HFF-Myc (cell line): Measurements from ENCODE around the gene NHLH1.

Source experiments
- DNase-seq: peaks from one replicate; pipeline ENCODE4 v3.0.0-alpha.2; 2011; ENCODE audit warnings: low read depth; ENCODE audit errors: extremely low read depth
- H3K4me3 ChIP-seq: replicated peaks from 2 replicates; pipeline ENCODE4 v1.5.1; 2011; ENCODE audit warnings: low read depth, mild to moderate bottlenecking, control low read depth, low read length
- TF ChIP-seq, protein P1 (sequence below): IDR thresholded peaks from 2 replicates; pipeline ENCODE4 v1.5.1; 2012; ENCODE audit warnings: mild to moderate bottlenecking, low read depth, low read length, control low read depth; ENCODE audit errors: missing control alignments

Gene NHLH1

DNA sequence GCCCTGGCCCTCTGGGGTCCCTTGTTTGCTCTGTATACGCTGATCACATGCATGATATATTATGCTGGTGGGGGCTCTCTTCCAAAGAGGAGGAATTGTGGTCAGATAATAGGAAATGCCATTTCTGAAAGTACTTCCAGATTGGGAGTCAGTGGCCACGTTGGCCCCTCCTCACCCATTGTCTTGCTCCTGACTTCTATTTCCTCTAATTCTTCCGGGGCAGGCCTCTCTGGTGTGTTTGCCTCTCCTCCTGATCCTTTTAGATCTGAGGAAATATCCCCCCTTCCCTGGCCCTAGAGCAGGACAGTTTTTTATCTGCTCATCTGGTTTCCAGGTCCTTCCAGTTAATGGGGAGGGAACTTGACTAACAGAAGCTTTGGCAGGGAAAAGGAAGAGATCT, 36.4 kb downstream of the NHLH1 start:
- no peak for DNase-seq
- TF ChIP-seq, protein P1, sequence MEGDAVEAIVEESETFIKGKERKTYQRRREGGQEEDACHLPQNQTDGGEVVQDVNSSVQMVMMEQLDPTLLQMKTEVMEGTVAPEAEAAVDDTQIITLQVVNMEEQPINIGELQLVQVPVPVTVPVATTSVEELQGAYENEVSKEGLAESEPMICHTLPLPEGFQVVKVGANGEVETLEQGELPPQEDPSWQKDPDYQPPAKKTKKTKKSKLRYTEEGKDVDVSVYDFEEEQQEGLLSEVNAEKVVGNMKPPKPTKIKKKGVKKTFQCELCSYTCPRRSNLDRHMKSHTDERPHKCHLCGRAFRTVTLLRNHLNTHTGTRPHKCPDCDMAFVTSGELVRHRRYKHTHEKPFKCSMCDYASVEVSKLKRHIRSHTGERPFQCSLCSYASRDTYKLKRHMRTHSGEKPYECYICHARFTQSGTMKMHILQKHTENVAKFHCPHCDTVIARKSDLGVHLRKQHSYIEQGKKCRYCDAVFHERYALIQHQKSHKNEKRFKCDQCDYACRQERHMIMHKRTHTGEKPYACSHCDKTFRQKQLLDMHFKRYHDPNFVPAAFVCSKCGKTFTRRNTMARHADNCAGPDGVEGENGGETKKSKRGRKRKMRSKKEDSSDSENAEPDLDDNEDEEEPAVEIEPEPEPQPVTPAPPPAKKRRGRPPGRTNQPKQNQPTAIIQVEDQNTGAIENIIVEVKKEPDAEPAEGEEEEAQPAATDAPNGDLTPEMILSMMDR = no peak
- H3K4me3 ChIP-seq = no peak overlapping the region

DNA sequence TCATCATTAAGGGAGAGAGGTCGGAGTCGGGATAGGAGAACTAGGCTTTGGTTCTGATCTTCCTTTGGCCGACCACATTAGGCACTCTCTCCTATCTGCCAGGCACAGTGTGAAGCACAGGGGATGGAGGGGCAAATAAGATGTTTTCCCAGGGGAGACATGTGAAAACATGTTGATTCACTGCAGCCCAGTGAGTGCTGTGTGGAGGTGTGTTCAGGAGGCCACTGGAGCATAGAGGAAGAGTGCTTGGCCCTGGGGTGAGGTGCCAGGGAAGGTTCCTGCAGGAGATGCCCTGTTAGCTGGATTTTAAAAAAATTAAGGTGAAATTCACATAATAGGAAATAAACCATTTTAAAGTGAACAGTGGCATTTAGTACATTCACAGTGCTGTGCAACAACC, 37.2 kb downstream of the NHLH1 start:
- TF ChIP-seq, protein P1 = no peak
- no peak for DNase-seq
- no peak overlapping the region for H3K4me3 ChIP-seq

DNA sequence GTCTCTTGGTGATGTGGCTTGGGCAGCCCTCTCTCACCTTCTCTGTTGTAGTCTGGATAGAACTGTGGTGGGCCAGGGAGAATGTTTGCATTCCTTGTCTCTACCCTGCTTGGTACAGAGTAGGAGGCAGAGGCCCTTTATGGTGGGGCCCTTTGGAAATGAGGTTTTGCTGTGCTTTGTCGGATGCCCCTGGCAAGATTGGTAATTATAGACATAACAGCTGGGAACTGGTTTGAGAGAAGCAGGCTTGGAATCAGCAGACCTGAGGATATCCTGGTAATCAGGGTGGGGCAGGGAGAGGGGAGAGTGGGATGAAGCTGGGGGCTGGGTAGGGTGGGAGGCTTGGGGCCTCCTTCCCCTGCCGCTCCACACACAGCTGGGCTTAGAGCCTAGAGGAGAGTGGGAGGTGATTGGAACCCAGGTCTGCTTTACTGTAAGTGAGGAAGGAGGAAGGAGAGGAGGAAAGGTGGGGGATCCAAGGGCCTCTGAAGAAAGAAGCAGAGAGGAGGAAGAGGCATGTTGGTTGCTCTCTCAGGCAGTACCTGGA, 38.5 kb downstream of the NHLH1 start:
- TF ChIP-seq, protein P1 = no peak
- no peak overlapping the region for H3K4me3 ChIP-seq
- no peak for DNase-seq

DNA sequence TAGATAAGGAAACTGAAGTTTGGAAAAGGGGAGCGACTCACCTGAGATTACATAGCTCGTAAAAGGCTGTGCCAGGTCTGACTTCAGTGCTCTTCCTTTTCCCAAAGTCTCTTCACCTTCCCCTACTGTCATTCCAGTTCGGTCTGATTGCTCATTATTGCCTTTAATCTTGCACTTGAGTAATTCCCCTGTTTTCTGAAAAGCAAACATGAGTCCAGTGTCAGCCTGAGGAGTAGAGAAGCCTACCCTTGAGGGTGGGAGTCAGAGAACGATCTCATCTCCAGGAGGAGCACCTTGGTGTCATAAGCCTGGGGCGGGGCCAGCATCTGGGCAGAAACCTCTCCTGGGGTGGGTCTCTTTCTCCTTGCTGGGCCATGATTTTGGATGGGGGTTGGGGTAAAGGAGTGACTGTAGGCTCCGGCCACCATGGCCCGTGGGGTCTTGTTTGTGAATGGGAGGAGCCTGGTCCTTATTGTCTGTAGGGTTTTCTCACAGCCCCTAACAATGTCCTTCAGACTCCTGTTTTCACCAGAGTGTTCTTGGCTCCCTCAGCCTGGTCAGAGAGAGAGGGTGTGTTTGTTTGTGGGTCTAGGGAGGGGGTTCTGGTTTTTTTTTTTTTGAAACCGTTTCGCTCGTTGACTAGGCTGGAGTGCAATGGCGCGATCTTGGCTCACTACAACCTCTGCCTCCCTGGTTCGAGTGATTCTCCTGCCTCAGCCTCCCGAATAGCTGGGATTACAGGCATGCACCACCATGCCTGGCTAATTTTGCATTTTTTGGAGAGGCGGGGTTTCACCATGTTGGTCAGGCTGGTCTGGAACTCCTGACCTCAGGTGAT, 39.5 kb downstream of the NHLH1 start:
- no peak overlapping the region for H3K4me3 ChIP-seq
- no peak for DNase-seq
- TF ChIP-seq, protein P1 = no peak

DNA sequence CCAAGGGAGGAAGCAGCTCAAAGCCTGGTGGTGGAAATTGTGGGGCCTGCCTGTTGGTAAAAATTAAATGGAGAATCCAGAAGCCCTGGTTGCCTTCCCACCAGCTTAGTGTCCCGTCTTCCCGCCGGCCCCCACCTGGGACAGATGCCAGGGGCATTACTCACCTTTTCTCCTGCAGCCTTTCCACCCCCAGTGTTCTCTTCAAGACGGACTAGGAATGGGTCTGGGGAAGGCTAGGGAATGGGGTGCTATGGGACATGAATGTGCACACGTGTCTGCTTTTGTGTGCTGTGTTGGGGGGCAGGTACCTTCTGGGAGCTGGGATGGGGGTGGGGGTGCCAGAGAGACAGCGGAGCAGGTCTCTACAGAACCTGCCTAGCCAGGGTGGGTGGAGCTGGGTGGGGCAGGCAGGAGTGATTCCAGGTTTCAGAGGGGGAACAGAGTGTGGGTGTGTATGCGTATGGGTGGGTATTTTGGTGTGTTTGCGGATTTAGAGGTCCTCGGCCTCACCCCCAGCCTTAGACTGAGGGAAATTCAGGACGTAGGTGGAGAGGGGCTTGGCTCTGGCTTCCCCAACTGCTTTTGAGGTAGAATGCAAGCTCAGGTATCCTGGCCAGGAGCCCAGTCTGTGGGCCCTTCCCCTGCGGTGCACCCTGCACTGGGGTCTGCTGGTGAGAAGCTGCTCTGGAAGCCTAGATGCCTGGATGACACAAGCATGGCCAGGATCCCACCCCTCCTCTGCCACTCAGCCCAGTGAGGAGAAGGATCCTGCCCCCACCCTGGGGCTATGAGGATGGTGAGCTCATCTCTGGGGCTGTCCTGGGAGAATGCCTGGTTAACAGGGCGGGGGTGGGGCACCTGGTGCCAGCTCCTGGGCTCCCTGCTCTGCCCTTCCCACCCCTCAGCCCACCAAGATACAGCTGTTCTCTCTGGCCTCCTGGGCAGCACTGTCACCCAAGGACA, 41.2 kb downstream of the NHLH1 start:
- TF ChIP-seq, protein P1 = no peak
- H3K4me3 ChIP-seq = no peak overlapping the region
- no peak for DNase-seq

DNA sequence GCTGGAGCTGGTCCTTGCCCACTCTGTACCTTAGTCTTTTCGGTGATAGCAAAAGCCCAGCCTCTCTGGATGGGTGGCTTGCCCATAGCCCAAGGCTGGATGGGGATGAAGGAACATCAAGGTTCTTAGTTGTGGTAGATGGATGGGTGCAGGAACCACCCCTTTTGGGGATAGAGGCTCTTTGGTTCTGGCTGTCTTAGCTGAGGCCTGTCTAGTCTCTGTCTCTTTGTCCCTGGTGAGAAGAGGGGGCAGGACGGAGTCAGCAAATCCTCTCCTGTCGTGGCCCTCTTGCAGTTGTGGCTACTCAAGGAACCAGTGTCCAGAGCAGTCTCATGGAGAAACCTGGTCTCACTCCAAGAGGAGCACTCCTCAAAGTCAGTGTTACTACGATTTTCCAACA, 42.0 kb downstream of the NHLH1 start:
- TF ChIP-seq, protein P1 = no peak
- DNase-seq = no peak
- no peak overlapping the region for H3K4me3 ChIP-seq
